HG02840 (cell line): Measurements from ENCODE around the gene PNPLA8.
"Not testable (repeated sequence)": the region's sequence is repeated elsewhere in the genome, so short reads cannot be mapped to it uniquely, and the experiment has no call there.

Source experiments
- ATAC-seq: cut with Tn5 transposase; IDR thresholded peaks from one replicate; pipeline ENCODE4 v1.9.1; 2021; ENCODE audit warnings: mild to moderate bottlenecking, moderate library complexity, moderate number of reproducible peaks; ENCODE audit not compliant: unreplicated experiment, low FRiP score

PNPLA8 gene

GRCh38 chr7:108529341-108529740, 3.4 kb upstream of the PNPLA8 start:
- no peak for ATAC-seq

- no peak for ATAC-seq
Observed at GRCh38 chr7:108528183-108528712, 2.3 kb upstream of the PNPLA8 start.

- no peak for ATAC-seq
Observed at GRCh38 chr7:108526768-108527017, 758 bp upstream of the PNPLA8 start.

- ATAC-seq = peak; percentile 52
Observed at GRCh38 chr7:108525327-108525984, 479 bp downstream of the PNPLA8 start.

GRCh38 chr7:108522780-108523179, 3.2 kb downstream of the PNPLA8 start:
- ATAC-seq = no peak

GRCh38 chr7:108517951-108518350, 8.0 kb downstream of the PNPLA8 start:
- no peak for ATAC-seq

- no peak for ATAC-seq
Observed at GRCh38 chr7:108515630-108516029, 10.3 kb downstream of the PNPLA8 start.

- no peak for ATAC-seq
Observed at GRCh38 chr7:108515013-108515412, 10.9 kb downstream of the PNPLA8 start.

GRCh38 chr7:108511939-108512338, 14.0 kb downstream of the PNPLA8 start:
- ATAC-seq = no peak

GRCh38 chr7:108504576-108504975, 21.4 kb downstream of the PNPLA8 start:
- ATAC-seq = not testable (repeated sequence)

- peak; percentile 95 for ATAC-seq
Observed at GRCh38 chr7:108503112-108504026, 22.6 kb downstream of the PNPLA8 start.

GRCh38 chr7:108499566-108499965, 26.4 kb downstream of the PNPLA8 start:
- no peak for ATAC-seq

- no peak for ATAC-seq
Observed at GRCh38 chr7:108498481-108498880, 27.5 kb downstream of the PNPLA8 start.

GRCh38 chr7:108497082-108497725, 28.7 kb downstream of the PNPLA8 start:
- ATAC-seq = peak; percentile 56

GRCh38 chr7:108492742-108493141, 33.2 kb downstream of the PNPLA8 start:
- ATAC-seq = no peak

- ATAC-seq = no peak
Observed at GRCh38 chr7:108488768-108489538, 37.0 kb downstream of the PNPLA8 start.

- ATAC-seq = no peak
Observed at GRCh38 chr7:108487646-108488045, 38.3 kb downstream of the PNPLA8 start.

GRCh38 chr7:108486291-108486966, 39.5 kb downstream of the PNPLA8 start:
- no peak for ATAC-seq

GRCh38 chr7:108484137-108484536, 41.8 kb downstream of the PNPLA8 start:
- no peak for ATAC-seq

GRCh38 chr7:108480311-108480710, 45.6 kb downstream of the PNPLA8 start:
- ATAC-seq = no peak
